ENCODE results near the gene LY6G5B.
A peak's percentile ranks its signal among the peaks of the same experiment; 100 is the strongest.
"Not testable (repeated sequence)": the region's sequence is repeated elsewhere in the genome, so short reads cannot be mapped to it uniquely, and the experiment has no call there.

The LY6G5B gene

GRCh38 chr6:31691078-31691463 lies 21.3 kb downstream of the LY6G5B start:
- DNase-seq = no peak

- DNase-seq = no peak
Measured at GRCh38 chr6:31691564-31692108, 21.9 kb downstream of the LY6G5B start.

- DNase-seq = no peak
Measured at GRCh38 chr6:31692353-31692752, 22.6 kb downstream of the LY6G5B start.

GRCh38 chr6:31692886-31693285 lies 23.1 kb downstream of the LY6G5B start:
- DNase-seq = no peak

GRCh38 chr6:31693535-31693934 lies 23.8 kb downstream of the LY6G5B start:
- peak in 1 of 4 experiments; percentile 31 for DNase-seq

- DNase-seq = no peak
Measured at GRCh38 chr6:31697555-31697954, 27.8 kb downstream of the LY6G5B start.

GRCh38 chr6:31700740-31701401 lies 31.1 kb downstream of the LY6G5B start:
- no peak for DNase-seq

GRCh38 chr6:31701666-31702404 lies 32.1 kb downstream of the LY6G5B start:
- no peak for DNase-seq

GRCh38 chr6:31702405-31702818 lies 32.6 kb downstream of the LY6G5B start:
- DNase-seq = no peak

GRCh38 chr6:31702819-31703716 lies 33.3 kb downstream of the LY6G5B start, which contains the start of gene ABHD16A:
Gene ABHD16A, minus strand, starts transcription at chr6:31703324. Its CDS starts 43 bp downstream, at chr6:31703281.
- peak; percentile 98 to 99 (median 99) for DNase-seq

GRCh38 chr6:31705931-31706330 lies 36.2 kb downstream of the LY6G5B start:
- DNase-seq = no peak

GRCh38 chr6:31706599-31706998 lies 36.8 kb downstream of the LY6G5B start, which contains the start of gene LY6G6F:
Gene LY6G6F, plus strand, starts transcription at chr6:31706866. Its CDS starts 41 bp downstream, at chr6:31706907.
- no peak for DNase-seq

GRCh38 chr6:31707701-31708100 lies 37.9 kb downstream of the LY6G5B start:
- DNase-seq = no peak

GRCh38 chr6:31708224-31708623 lies 38.4 kb downstream of the LY6G5B start:
- no peak for DNase-seq

- DNase-seq = not testable (repeated sequence)
Measured at GRCh38 chr6:31709157-31709556, 39.4 kb downstream of the LY6G5B start.

GRCh38 chr6:31710523-31711219 lies 40.9 kb downstream of the LY6G5B start:
- no peak for DNase-seq

- DNase-seq = peak; percentile 37 to 61 (median 56)
Measured at GRCh38 chr6:31711233-31711632, 41.5 kb downstream of the LY6G5B start.

GRCh38 chr6:31712296-31712695 lies 42.5 kb downstream of the LY6G5B start:
- peak in 3 of 4 experiments; percentile 49 to 63 (median 57) for DNase-seq

GRCh38 chr6:31713465-31713864 lies 43.7 kb downstream of the LY6G5B start:
- peak in 1 of 4 experiments; percentile 1 for DNase-seq

GRCh38 chr6:31713991-31714684 lies 44.4 kb downstream of the LY6G5B start:
- DNase-seq = peak in 2 of 4 experiments; percentile 20 to 29

Measured in suppressor macrophage (primary cell).